Smooth muscle cell (in vitro differentiated cells): Measurements from ENCODE around the gene TBC1D9B. TPM values are rescaled to one million over a fixed set of nuclear protein-coding genes. Genes with fewer than 3 reads are reported as not detected.

ENCODE experiments used
- DNase-seq: peaks from one replicate; lab custom pipeline; 2025; ENCODE audit not compliant: unreplicated experiment; lab: John Stamatoyannopoulos, UW
- H2AFZ ChIP-seq: fragments of 200-600 bp; sonication (generic); 2 replicates; pipeline ENCODE4 v1.6.0; 2016; ENCODE audit warnings: antibody characterized with exemption, low read depth, mild to moderate bottlenecking
- H3F3A ChIP-seq: fragments of 200-600 bp; sonication (generic); 2 replicates; pipeline ENCODE4 v1.6.0; 2017; ENCODE audit warnings: antibody characterized with exemption, low read depth
- H3K27ac ChIP-seq: fragments of 200-600 bp; sonication (generic); 2 replicates; pipeline ENCODE4 v1.5.1; 2016; ENCODE audit warnings: low read depth, mild to moderate bottlenecking
- H3K27me3 ChIP-seq: fragments of 200-600 bp; sonication (generic); 2 replicates; pipeline ENCODE4 v1.6.1; 2016; ENCODE audit warnings: low read depth, mild to moderate bottlenecking
- H3K36me3 ChIP-seq: fragments of 200-600 bp; sonication (generic); 2 replicates; pipeline ENCODE4 v1.5.1; 2016; ENCODE audit warnings: low read depth
- H3K4me1 ChIP-seq: fragments of 200-600 bp; sonication (generic); 2 replicates; pipeline ENCODE4 v1.5.1; 2016; ENCODE audit warnings: low read depth
- H3K4me2 ChIP-seq: fragments of 200-600 bp; sonication (generic); 2 replicates; pipeline ENCODE4 v1.6.0; 2016; ENCODE audit warnings: mild to moderate bottlenecking
- H3K4me3 ChIP-seq: fragments of 200-600 bp; sonication (generic); 2 replicates; pipeline ENCODE4 v1.5.1; 2016; ENCODE audit warnings: mild to moderate bottlenecking
- H3K79me2 ChIP-seq: fragments of 200-600 bp; sonication (generic); 2 replicates; pipeline ENCODE4 v1.6.0; 2016; ENCODE audit warnings: low read depth, mild to moderate bottlenecking
- H3K9ac ChIP-seq: fragments of 200-600 bp; sonication (generic); 2 replicates; pipeline ENCODE4 v1.6.0; 2016; ENCODE audit warnings: low read depth
- H3K9me3 ChIP-seq: fragments of 200-600 bp; sonication (generic); replicated peaks from 2 replicates; pipeline ENCODE4 v1.5.1; 2016; ENCODE audit warnings: low read depth
- H4K20me1 ChIP-seq: fragments of 200-600 bp; sonication (generic); 2 replicates; pipeline ENCODE4 v1.6.0; 2016; ENCODE audit warnings: low read depth
- WGBS: methylation state at CpG from one replicate; pipeline ENCODE4 v1.1.7; 2016; ENCODE audit warnings: low lambda C conversion rate; 5-methylcytosine and 5-hydroxymethylcytosine counted together
- polyA plus RNA-seq: library from polyadenylated mRNA; unstranded; fragments of >200 nt; fragmentation: Nextera tagmentation; extraction: Ambion mirVana; gene quantifications from 2 replicates; pipeline ENCODE4 v1.2.1, GENCODE V29; 2016
- total RNA-seq: library from RNA; depleted of rRNA; stranded (reverse); fragments of >200 nt; gene quantifications from 2 replicates; pipeline ENCODE4 v1.2.3, GENCODE V29; 2014
- TF ChIP-seq, protein P1 (sequence below): fragments of 200-600 bp; sonication (generic); IDR thresholded peaks from 2 replicates; pipeline ENCODE4 v1.5.1; 2017; ENCODE audit warnings: borderline replicate concordance, mild to moderate bottlenecking, antibody characterized with exemption; ENCODE audit not compliant: insufficient read depth, poor library complexity, severe bottlenecking

Gene TBC1D9B
- total and polyA plus RNA-seq, 2 experiments from 2014 or later, result 47.5 to 62.3 TPM

DNA sequence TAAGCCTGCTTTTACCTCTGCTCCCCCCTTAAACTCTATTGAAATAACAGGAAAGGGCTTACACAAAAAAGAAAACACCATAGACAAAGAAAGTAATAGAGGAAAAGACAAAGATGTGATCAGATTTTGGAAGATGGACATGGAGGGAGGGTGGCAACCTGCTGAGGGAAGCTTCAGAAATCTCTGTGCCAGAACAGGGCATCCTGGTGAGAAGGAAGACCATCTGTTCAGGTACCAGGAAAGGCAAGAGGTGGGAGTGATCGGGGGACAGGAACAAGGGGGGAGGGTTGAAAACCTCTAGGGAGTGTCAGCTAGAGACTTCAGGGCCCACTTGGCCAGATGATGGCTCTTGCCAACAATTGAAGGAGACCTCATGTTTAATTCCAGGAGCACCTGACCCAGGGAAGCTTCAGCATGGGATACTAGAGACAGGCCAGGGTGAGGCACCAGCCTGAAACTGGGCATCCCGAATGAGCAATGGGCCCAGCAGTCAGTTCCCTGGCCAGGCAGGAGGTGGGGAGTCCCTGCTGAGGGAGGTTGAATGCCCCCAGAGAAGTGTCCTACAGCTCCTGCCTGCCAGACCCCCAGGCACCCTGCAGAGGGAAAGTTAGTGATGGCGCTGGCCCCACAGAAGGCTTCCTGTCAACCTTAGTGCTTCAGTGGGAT, 78.8 kb downstream of the TBC1D9B start:
- peaks cover 6% of the 10 kb centered on the region for H3F3A ChIP-seq
- TF ChIP-seq, protein P1, sequence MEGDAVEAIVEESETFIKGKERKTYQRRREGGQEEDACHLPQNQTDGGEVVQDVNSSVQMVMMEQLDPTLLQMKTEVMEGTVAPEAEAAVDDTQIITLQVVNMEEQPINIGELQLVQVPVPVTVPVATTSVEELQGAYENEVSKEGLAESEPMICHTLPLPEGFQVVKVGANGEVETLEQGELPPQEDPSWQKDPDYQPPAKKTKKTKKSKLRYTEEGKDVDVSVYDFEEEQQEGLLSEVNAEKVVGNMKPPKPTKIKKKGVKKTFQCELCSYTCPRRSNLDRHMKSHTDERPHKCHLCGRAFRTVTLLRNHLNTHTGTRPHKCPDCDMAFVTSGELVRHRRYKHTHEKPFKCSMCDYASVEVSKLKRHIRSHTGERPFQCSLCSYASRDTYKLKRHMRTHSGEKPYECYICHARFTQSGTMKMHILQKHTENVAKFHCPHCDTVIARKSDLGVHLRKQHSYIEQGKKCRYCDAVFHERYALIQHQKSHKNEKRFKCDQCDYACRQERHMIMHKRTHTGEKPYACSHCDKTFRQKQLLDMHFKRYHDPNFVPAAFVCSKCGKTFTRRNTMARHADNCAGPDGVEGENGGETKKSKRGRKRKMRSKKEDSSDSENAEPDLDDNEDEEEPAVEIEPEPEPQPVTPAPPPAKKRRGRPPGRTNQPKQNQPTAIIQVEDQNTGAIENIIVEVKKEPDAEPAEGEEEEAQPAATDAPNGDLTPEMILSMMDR, result no peak
- H3K9me3 ChIP-seq, result no peaks in the 10 kb centered on the region
- H3K4me2 ChIP-seq, result no peak overlapping the region
- H3K79me2 ChIP-seq, result peaks cover 28% of the 10 kb centered on the region
- 92% methylated on average over 3 of the region's 3 CpGs for WGBS
- H3K4me3 ChIP-seq, result no peak overlapping the region
- peaks cover 74% of the 10 kb centered on the region for H4K20me1 ChIP-seq
- H3K9ac ChIP-seq, result no peak overlapping the region
- no peak for DNase-seq
- peak overlapping the region; percentile 64 for H3K27ac ChIP-seq
- H3K36me3 ChIP-seq, result peaks cover 16% of the 10 kb centered on the region
- H2AFZ ChIP-seq, result no peak overlapping the region
- H3K4me1 ChIP-seq, result no peaks in the 10 kb centered on the region
- H3K27me3 ChIP-seq, result no peaks in the 10 kb centered on the region

DNA sequence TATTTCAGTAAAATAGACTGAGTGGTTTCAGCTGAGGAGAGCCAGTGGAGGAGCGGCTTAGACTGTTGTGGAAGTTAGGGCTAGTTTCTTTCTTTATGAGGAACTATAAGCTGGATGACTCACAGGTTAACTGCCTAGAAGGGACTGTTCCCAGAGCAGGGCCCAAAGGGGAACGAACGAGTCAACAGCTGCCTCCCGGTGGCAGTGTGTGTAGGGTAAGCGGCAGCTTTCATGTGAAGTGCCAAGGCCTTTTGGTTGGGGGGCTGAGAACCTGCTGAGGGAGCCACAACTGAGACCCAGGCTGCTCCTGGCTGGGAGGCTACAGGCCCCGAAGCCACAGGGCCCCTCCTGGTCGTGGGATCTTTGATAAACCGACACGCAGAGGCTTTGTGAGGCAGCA, 80.0 kb downstream of the TBC1D9B start:
- peaks cover 74% of the 10 kb centered on the region for H4K20me1 ChIP-seq
- H3K9ac ChIP-seq, result no peak overlapping the region
- peaks cover 2% of the 10 kb centered on the region for H3K4me1 ChIP-seq
- H3K79me2 ChIP-seq, result peaks cover 32% of the 10 kb centered on the region
- H3K9me3 ChIP-seq, result no peaks in the 10 kb centered on the region
- no peak overlapping the region for H3K4me3 ChIP-seq
- H3K36me3 ChIP-seq, result peaks cover 9% of the 10 kb centered on the region
- TF ChIP-seq, protein P1, result no peak
- H3K27ac ChIP-seq, result peak overlapping the region; percentile 64
- no peak for DNase-seq
- H3K4me2 ChIP-seq, result peak overlapping the region; percentile 7
- 46% methylated on average over 9 of the region's 9 CpGs for WGBS
- H2AFZ ChIP-seq, result no peak overlapping the region
- no peaks in the 10 kb centered on the region for H3K27me3 ChIP-seq
- H3F3A ChIP-seq, result peaks cover 6% of the 10 kb centered on the region

DNA sequence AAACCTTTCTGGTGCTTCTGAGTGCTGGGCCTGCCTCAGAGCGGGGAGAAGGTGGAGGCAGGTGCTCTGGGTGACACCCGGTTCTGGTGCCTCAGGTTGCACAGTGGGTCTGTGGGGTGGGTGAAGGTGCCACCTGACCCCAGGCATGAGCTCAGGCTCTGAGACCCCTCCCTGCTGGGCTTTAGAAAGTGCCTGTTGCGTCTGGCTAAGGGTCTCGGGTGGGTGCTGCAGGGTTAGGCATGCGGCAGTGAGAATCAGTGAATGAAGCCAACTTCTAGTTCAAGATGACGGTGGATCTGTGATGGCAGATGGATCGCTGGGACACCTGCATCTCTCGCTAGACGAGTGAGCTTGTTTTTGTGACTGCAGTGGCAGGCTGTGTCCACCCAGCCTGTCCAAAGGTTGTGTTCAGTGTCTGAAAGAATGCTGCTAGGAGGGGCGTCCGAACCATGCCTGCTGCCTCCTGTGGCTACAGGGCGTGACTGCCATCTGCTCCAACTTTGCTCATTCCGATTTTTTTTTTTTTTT, 82.0 kb downstream of the TBC1D9B start:
- Histone ChIP-seq H3K4me2 (no peak overlapping the region), H4K20me1 (peaks cover 81% of the 10 kb centered on the region), H3K4me1 (peaks cover 11% of the 10 kb centered on the region), H3K9ac (no peak overlapping the region), H3K79me2 (peaks cover 46% of the 10 kb centered on the region), H3K9me3 (no peaks in the 10 kb centered on the region), H3K4me3 (no peak overlapping the region), H3K27me3 (no peaks in the 10 kb centered on the region), H3K36me3 (peaks cover 9% of the 10 kb centered on the region), H3K27ac (no peak overlapping the region), H3F3A (peaks cover 12% of the 10 kb centered on the region), H2AFZ (no peak overlapping the region)
- no peak for DNase-seq
- WGBS, result 94% methylated on average over 13 of the region's 13 CpGs
- TF ChIP-seq, protein P1, result no peak

DNA sequence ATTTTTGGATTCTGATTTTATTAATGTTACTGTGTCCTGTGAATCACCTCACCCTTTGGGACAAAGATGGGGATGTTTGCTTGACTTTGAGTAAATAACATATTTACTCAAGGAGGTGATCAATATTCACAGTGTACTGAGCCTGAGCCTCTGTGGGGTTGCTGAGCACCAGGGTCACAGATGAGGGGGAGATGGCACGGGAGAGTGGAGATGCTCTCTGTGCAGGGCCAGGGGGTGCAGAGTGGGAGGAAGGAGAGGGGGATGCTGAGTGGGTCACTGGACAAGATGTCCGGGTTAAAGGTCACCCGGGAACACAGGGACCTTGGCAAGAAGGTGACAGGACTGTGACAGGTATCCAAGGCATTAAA, 83.0 kb downstream of the TBC1D9B start:
- peaks cover 5% of the 10 kb centered on the region for H3K36me3 ChIP-seq
- no peak overlapping the region for H3K4me2 ChIP-seq
- 100% methylated on average over 3 of the region's 3 CpGs for whole genome bisulfite sequencing
- H3K4me1 ChIP-seq, result peaks cover 19% of the 10 kb centered on the region
- H3K27me3 ChIP-seq, result no peaks in the 10 kb centered on the region
- peaks cover 42% of the 10 kb centered on the region for H3K79me2 ChIP-seq
- H3K4me3 ChIP-seq, result no peak overlapping the region
- no peak overlapping the region for H3K9ac ChIP-seq
- H2AFZ ChIP-seq, result no peak overlapping the region
- TF ChIP-seq, protein P1, result no peak
- peaks cover 12% of the 10 kb centered on the region for H3F3A ChIP-seq
- H3K27ac ChIP-seq, result no peak overlapping the region
- H3K9me3 ChIP-seq, result no peaks in the 10 kb centered on the region
- DNase-seq, result no peak
- peaks cover 81% of the 10 kb centered on the region for H4K20me1 ChIP-seq
